OCI-LY7 (cell line): ENCODE results near the gene ADM2. TPM values are rescaled to one million over a fixed set of nuclear protein-coding genes. Genes with fewer than 3 reads are reported as not detected.

Source experiments
- BruUV-seq: library from RNA; stranded (reverse); fragments of 400-500 nt; replicated peaks from 2 replicates; lab custom pipeline; 2021; lab: Mats Ljungman, UMichigan
- CTCF ChIA-PET: fragments of 300-600 bp; sonication (Branson Sonifier 250); formaldehyde crosslinking; loops from one replicate; lab custom pipeline; 2022; ENCODE audit warnings: antibody characterized with exemption; ENCODE audit not compliant: unreplicated experiment; lab: Charles Lee
- POLR2A ChIA-PET: fragments of 300-600 bp; sonication (Branson Sonifier 250); formaldehyde crosslinking; loops from one replicate; lab custom pipeline; 2022; ENCODE audit warnings: antibody characterized with exemption; lab: Charles Lee
- DNase-seq: peaks from one replicate; pipeline ENCODE4 v3.0.0-alpha.2; 2015; ENCODE audit warnings: low spot score
- H2AFZ ChIP-seq: fragments of 200-600 bp; sonication (generic), shearing (Covaris generic); 2 replicates; pipeline ENCODE4 v1.6.1; 2014; ENCODE audit warnings: mild to moderate bottlenecking, antibody characterized with exemption, low read length, moderate library complexity
- H3K27ac ChIP-seq: fragments of 200-600 bp; sonication (generic); 2 replicates; pipeline ENCODE4 v1.5.1; 2014; ENCODE audit warnings: mixed run types, low read depth, mild to moderate bottlenecking, moderate library complexity, low read length, inconsistent platforms; ENCODE audit not compliant: poor library complexity, severe bottlenecking
- H3K36me3 ChIP-seq: fragments of 200-600 bp; sonication (generic); 2 replicates; pipeline ENCODE4 v1.6.1; 2014; ENCODE audit warnings: mild to moderate bottlenecking, antibody characterized with exemption, low read length, moderate library complexity, mixed read lengths; ENCODE audit not compliant: insufficient read depth
- H3K4me1 ChIP-seq: fragments of 200-600 bp; sonication (generic); 2 replicates; pipeline ENCODE4 v1.5.1; 2014; ENCODE audit warnings: mild to moderate bottlenecking, low read length; ENCODE audit not compliant: insufficient read depth, poor library complexity, severe bottlenecking
- H3K4me2 ChIP-seq: fragments of 200-600 bp; sonication (generic); 2 replicates; pipeline ENCODE4 v1.6.1; 2014; ENCODE audit warnings: mild to moderate bottlenecking, low read length
- H3K4me3 ChIP-seq: fragments of 200-600 bp; sonication (generic); 2 replicates; pipeline ENCODE4 v1.5.1; 2014; ENCODE audit warnings: mild to moderate bottlenecking, low read depth, low read length; ENCODE audit not compliant: poor library complexity, severe bottlenecking
- H3K79me2 ChIP-seq: fragments of 200-600 bp; sonication (generic); 2 replicates; pipeline ENCODE4 v1.6.1; 2016; ENCODE audit warnings: low read depth, mild to moderate bottlenecking, low read length, moderate library complexity, mixed read lengths; ENCODE audit not compliant: insufficient read depth
- H3K9me2 ChIP-seq: fragments of 200-600 bp; sonication (generic); 2 replicates; pipeline ENCODE4 v1.6.1; 2016; ENCODE audit warnings: mild to moderate bottlenecking, low read length, mixed read lengths; ENCODE audit not compliant: insufficient read depth
- H3K9me3 ChIP-seq: fragments of 200-600 bp; sonication (generic); 2 replicates; pipeline ENCODE4 v1.6.1; 2014; ENCODE audit warnings: mild to moderate bottlenecking, mixed run types, low read length, mixed read lengths
- H4K20me1 ChIP-seq: fragments of 200-600 bp; sonication (generic); 2 replicates; pipeline ENCODE4 v1.6.1; 2014; ENCODE audit warnings: mild to moderate bottlenecking, antibody characterized with exemption, low read length, moderate library complexity, mixed read lengths; ENCODE audit not compliant: insufficient read depth
- EZH2phosphoT487 ChIP-seq: fragments of 200-600 bp; sonication (generic); IDR thresholded peaks from 2 replicates; pipeline ENCODE4 v1.6.1; 2018; ENCODE audit warnings: low read depth, borderline replicate concordance, mild to moderate bottlenecking, mixed run types, antibody characterized with exemption, low read length, moderate library complexity, mixed read lengths
- intact Hi-C: fragments of 100-400 bp; cut with micrococcal nuclease; formaldehyde crosslinking; loops from one replicate; pipeline ENCODE4 v1.10.0; 2022; ENCODE audit not compliant: unreplicated experiment
- total RNA-seq, 2 experiments: library from RNA; depleted of rRNA in 1 of 2; stranded (reverse); fragments of >200 nt in 1 of 2; shearing (Covaris generic) in 1 of 2; gene quantifications; 2 replicates each; pipeline ENCODE4 v1.2.3, GENCODE V29; 2014 to 2022
- TF ChIP-seq, protein P1 (sequence below): fragments of 200-600 bp; sonication (generic); conservative IDR thresholded peaks from 2 replicates; pipeline ENCODE4 v1.5.1; 2014; ENCODE audit warnings: mild to moderate bottlenecking, antibody characterized with exemption, low read length, moderate library complexity, mixed read lengths

The ADM2 gene
- total RNA-seq, 2 experiments from 2014 or later, result 4.3 to 7.9 TPM

DNA sequence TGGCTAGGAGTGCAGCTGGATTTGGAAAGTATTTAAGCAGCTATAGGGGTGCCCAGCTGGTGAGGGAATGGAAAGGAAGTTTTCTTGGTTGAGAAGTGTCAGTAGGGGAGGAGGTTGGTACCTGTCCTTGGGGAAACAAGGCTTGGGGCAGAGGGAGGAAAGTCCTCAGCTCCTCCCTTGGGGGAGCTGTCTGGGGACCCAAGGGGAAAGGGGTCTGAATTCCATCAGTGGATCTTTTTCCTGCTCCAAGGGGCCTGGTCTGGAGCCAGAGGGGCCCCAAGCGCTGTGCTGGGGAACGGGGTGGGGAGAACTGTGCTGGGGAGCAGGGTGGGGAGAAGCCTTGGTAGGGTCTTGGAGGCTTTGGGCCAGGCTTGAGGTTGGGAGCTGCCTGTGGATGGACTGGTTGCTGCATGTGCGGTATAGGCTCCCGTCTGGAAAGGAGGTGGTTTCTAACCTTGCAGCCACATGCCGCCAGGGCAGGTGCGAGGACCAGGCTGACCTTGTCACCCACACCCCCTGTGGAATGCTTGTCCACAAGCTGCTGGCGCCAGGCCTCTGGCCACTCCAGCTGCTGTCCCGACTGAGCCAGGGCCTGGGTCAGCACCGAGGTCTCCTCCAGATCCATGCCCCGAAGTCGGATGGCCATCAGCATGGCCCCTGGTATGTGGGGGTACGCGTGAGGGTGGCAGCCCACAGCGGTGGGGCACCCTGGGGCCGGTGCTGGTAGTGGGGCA lies 47.5 kb downstream of the ADM2 start:
- TF ChIP-seq EZH2phosphoT487, result no peak
- TF ChIP-seq, protein P1, sequence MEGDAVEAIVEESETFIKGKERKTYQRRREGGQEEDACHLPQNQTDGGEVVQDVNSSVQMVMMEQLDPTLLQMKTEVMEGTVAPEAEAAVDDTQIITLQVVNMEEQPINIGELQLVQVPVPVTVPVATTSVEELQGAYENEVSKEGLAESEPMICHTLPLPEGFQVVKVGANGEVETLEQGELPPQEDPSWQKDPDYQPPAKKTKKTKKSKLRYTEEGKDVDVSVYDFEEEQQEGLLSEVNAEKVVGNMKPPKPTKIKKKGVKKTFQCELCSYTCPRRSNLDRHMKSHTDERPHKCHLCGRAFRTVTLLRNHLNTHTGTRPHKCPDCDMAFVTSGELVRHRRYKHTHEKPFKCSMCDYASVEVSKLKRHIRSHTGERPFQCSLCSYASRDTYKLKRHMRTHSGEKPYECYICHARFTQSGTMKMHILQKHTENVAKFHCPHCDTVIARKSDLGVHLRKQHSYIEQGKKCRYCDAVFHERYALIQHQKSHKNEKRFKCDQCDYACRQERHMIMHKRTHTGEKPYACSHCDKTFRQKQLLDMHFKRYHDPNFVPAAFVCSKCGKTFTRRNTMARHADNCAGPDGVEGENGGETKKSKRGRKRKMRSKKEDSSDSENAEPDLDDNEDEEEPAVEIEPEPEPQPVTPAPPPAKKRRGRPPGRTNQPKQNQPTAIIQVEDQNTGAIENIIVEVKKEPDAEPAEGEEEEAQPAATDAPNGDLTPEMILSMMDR, result no peak
- Histone ChIP-seq H3K79me2 (peaks cover 4% of the 10 kb centered on the region; the same call in 1 of the 2 replicates), H3K36me3 (peaks cover 12% of the 10 kb centered on the region), H3K9me3 (no peaks in the 10 kb centered on the region), H3K4me2 (no peak overlapping the region; the same call in 1 of the 2 replicates), H3K4me1 (peaks cover 56% of the 10 kb centered on the region), H3K9me2 (no peaks in the 10 kb centered on the region), H2AFZ (no peak overlapping the region), H3K4me3 (no peak overlapping the region), H3K27ac (no peak overlapping the region), H4K20me1 (no peaks in the 10 kb centered on the region)
- ChIA-PET POLR2A (no interaction called here), CTCF (interaction anchor here (0.6 to 1.1 kb wide), 2 partner anchors 11 to 20 kb away, joined by 3 to 5 read pairs; no protein-coding TSS in a partner anchor)
- no TSS peak for BruUV-seq
- DNase-seq, result peak; percentile 23
- intact Hi-C loops, result loop anchor here (5.0 kb wide), 1 partner anchor 287 kb away; no protein-coding TSS in a partner anchor

DNA sequence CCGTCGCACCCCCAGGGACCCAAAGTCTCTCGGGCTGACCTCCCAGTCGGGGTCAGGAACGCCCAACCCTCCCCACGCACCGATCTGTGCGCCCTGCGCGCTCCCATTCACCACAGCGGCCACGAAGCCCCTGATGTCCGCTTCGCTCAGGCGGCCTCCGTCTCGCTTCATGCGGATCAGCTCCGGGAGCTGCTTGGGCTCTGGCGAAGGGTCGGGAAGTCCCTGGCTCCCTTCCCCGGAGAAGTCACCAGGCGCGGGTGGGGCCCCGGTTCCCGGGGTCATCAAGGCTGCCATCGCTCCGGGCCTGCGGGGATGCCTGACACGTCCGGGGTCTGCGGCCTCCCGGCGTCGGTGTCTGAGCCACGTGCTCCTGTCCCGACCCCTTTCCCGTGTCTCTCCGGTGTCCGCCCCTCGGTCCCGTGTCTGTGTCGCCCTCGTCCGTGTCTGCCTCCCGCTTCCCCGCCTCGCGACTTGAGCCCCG lies 48.1 kb downstream of the ADM2 start:
- peaks cover 58% of the 10 kb centered on the region for H3K4me1 ChIP-seq
- peaks cover 6% of the 10 kb centered on the region for H3K36me3 ChIP-seq
- no peaks in the 10 kb centered on the region for H3K9me3 ChIP-seq
- H4K20me1 ChIP-seq, result no peaks in the 10 kb centered on the region
- BruUV-seq, result no TSS peak
- ChIA-PET POLR2A (no interaction called here), CTCF (interaction anchor here (1.1 kb wide), 1 partner anchor 11 kb away, joined by 3 read pairs; no protein-coding TSS in a partner anchor)
- intact Hi-C loops, result loop anchor here (5.0 kb wide), 1 partner anchor 287 kb away; no protein-coding TSS in a partner anchor
- H3K27ac ChIP-seq, result no peak overlapping the region
- peak overlapping the region; percentile 71 for H3K4me3 ChIP-seq
- DNase-seq, result no peak
- TF ChIP-seq, protein P1, result no peak
- no peak for TF ChIP-seq EZH2phosphoT487
- H2AFZ ChIP-seq, result no peak overlapping the region
- peaks cover 1% of the 10 kb centered on the region; the same call in 1 of the 2 replicates for H3K79me2 ChIP-seq
- no peaks in the 10 kb centered on the region for H3K9me2 ChIP-seq
- H3K4me2 ChIP-seq, result peak overlapping the region; percentile 92
